HepG2 (cell line): ENCODE results near the gene ZCCHC3. TPM values are rescaled to one million over a fixed set of nuclear protein-coding genes. Genes with fewer than 3 reads are reported as not detected.

ENCODE experiments used
- DMTF1 ChIP-seq: sonication (generic); formaldehyde crosslinking; IDR thresholded peaks from 2 replicates; pipeline ENCODE4 v1.4.0; 2020; ENCODE audit warnings: mild to moderate bottlenecking, missing genetic modification reagents
- DR1 ChIP-seq: sonication (generic); formaldehyde crosslinking; IDR thresholded peaks from 2 replicates; pipeline ENCODE4 v1.8.0; 2021; ENCODE audit warnings: mild to moderate bottlenecking, missing genetic modification reagents, inconsistent platforms
- HMGXB4 ChIP-seq, 2 experiments: sonication (generic) in 1 of 2; formaldehyde crosslinking in 1 of 2; IDR thresholded peaks; 2 replicates each; pipeline versions ENCODE4 v1.4.0 to v1.6.1; 2018 to 2020; ENCODE audit warnings: missing genetic modification reagents in 2 of 2, borderline replicate concordance in 1 of 2, low read depth in 1 of 2, mild to moderate bottlenecking in 1 of 2, missing biosample characterization in 1 of 2
- KDM5A ChIP-seq: fragments of 200-600 bp; sonication (generic); IDR thresholded peaks from 2 replicates; pipeline ENCODE4 v1.7.0; 2018; ENCODE audit warnings: antibody characterized with exemption, mild to moderate bottlenecking, low read length, borderline replicate concordance
- MXD3 ChIP-seq: IDR thresholded peaks from 2 replicates; pipeline ENCODE4 v1.6.1; 2016; ENCODE audit warnings: mild to moderate bottlenecking, missing biosample characterization, missing genetic modification reagents
- SCMH1 ChIP-seq: sonication (generic); formaldehyde crosslinking; IDR thresholded peaks from 2 replicates; pipeline ENCODE4 v1.9.0; 2021; ENCODE audit warnings: missing genetic modification reagents, mild to moderate bottlenecking, borderline replicate concordance
- SNRNP70 ChIP-seq: fragments of 200-400 bp; formaldehyde crosslinking; IDR thresholded peaks from 2 replicates; pipeline ENCODE4 v1.6.1; 2017; ENCODE audit warnings: mild to moderate bottlenecking, low read depth, low read length, moderate library complexity
- SP5 ChIP-seq: IDR thresholded peaks from 2 replicates; pipeline ENCODE4 v1.6.1; 2016; ENCODE audit warnings: low read depth, borderline replicate concordance
- ZBTB25 ChIP-seq: IDR thresholded peaks from 2 replicates; pipeline ENCODE4 v1.6.1; 2018; ENCODE audit warnings: missing genetic modification reagents
- ZBTB39 ChIP-seq: sonication (generic); formaldehyde crosslinking; IDR thresholded peaks from 2 replicates; pipeline ENCODE4 v1.5.0; 2020; ENCODE audit warnings: missing genetic modification reagents
- ZNF557 ChIP-seq: sonication (generic); formaldehyde crosslinking; IDR thresholded peaks from 2 replicates; pipeline ENCODE4 v1.4.0; 2020; ENCODE audit warnings: missing genetic modification reagents
- polyA plus RNA-seq, 8 experiments: library from polyadenylated mRNA; depleted of rRNA in 3 of 8; stranded (reverse) in 7 of 8; unstranded in 1 of 8; fragments of >200 nt; fragmentation: Illumina TruSeq in 4 of 8; extraction: Trizol in 4 of 8; gene quantifications; 2 replicates each; pipeline versions ENCODE4 v1.2.1 to v1.2.3, GENCODE V29; 2011 to 2016; ENCODE audit warnings: low read depth in 4 of 8, missing spikeins in 1 of 8, mixed read lengths in 1 of 8; ENCODE audit not compliant: insufficient read depth in 1 of 8
- total RNA-seq, 5 experiments: library from RNA; depleted of rRNA; stranded (reverse); fragments of >200 nt; fragmentation: Illumina TruSeq; extraction: Trizol; gene quantifications; 2 replicates each; pipeline ENCODE4 v1.2.3, GENCODE V29; 2016; ENCODE audit warnings: low read depth in 1 of 5
- TF ChIP-seq, protein P1 (sequence below): sonication (generic); formaldehyde crosslinking; IDR thresholded peaks from 2 replicates; pipeline ENCODE4 v1.5.0; 2020; ENCODE audit warnings: missing genetic modification reagents
- TF ChIP-seq, protein P2 (sequence below): sonication (generic); formaldehyde crosslinking; IDR thresholded peaks from 2 replicates; pipeline ENCODE4 v1.8.0; 2022; ENCODE audit warnings: mild to moderate bottlenecking, missing genetic modification reagents
- TF ChIP-seq, protein P3 (sequence below): sonication (generic); formaldehyde crosslinking; IDR thresholded peaks from 2 replicates; pipeline ENCODE4 v1.8.1; 2023; ENCODE audit warnings: missing genetic modification reagents, inconsistent platforms, borderline replicate concordance

ZCCHC3 gene
- total and polyA plus RNA-seq, 2 of the 13 experiments (the other 11 are each of a cell fraction or from before 2014, with no cell fraction given), result 46.6 to 63.0 TPM

DNA sequence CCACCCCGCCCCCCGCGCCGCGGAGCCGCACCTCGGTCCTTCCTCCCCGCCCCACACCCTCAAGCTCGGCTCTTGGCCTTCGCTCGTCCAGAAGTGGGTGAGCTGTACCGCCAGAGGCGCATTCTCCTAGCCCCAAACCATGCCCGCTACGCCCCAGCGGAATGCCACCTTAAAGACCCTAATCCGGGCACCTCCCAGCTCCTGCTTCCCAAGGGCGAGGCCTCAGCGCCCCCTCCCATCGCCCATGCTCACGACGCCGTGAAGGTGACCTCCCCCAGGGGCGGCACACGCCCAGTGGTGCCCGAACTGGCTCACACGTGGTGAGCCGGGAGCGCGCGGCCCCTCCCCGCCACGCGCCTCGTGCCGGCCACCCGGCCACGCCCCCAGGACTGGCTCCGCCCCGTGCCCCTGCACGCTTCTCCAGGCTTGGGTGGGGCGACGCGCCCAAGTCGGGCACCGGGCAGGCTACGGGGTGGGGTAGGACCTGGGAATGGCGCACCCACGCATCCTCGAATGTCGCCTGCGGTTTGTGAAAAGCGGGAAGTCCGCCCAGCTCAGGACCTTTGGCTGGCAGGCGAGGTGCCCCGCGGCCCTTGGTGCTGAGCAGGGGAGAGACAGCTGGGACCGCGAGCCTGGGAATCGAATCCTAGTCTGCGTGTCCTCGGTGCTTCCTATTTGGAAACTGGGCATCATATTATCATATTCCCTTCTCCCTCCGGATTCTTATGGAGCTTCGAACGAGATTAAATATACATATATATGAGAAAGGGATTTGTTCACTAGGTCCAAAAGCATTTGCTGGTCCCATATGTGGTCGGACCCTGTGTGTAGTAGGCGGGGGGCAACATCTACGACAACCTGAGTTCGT lies 27.0 kb downstream of the ZCCHC3 start (continued):
- TF ChIP-seq ZBTB39, result peak; percentile 91
- peak; percentile 43; the same call in 1 of the 2 replicates for TF ChIP-seq KDM5A
- peak; percentile 91 for TF ChIP-seq ZBTB25 (CRISPR knock-in tag)
- peak; percentile 99 for TF ChIP-seq SP5 (CRISPR knock-in tag)
- TF ChIP-seq, protein P1, sequence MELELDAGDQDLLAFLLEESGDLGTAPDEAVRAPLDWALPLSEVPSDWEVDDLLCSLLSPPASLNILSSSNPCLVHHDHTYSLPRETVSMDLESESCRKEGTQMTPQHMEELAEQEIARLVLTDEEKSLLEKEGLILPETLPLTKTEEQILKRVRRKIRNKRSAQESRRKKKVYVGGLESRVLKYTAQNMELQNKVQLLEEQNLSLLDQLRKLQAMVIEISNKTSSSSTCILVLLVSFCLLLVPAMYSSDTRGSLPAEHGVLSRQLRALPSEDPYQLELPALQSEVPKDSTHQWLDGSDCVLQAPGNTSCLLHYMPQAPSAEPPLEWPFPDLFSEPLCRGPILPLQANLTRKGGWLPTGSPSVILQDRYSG (CRISPR knock-in tag), result peak; percentile 97
- no peak for TF ChIP-seq SNRNP70
- TF ChIP-seq, protein P2, sequence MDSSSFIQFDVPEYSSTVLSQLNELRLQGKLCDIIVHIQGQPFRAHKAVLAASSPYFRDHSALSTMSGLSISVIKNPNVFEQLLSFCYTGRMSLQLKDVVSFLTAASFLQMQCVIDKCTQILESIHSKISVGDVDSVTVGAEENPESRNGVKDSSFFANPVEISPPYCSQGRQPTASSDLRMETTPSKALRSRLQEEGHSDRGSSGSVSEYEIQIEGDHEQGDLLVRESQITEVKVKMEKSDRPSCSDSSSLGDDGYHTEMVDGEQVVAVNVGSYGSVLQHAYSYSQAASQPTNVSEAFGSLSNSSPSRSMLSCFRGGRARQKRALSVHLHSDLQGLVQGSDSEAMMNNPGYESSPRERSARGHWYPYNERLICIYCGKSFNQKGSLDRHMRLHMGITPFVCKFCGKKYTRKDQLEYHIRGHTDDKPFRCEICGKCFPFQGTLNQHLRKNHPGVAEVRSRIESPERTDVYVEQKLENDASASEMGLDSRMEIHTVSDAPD (CRISPR knock-in tag), result peak; percentile 95
- TF ChIP-seq HMGXB4 (CRISPR knock-in tag; IDR thresholded peaks at IDR 0.05; ENCODE audit: borderline replicate concordance in 1 of 2, low read depth in 1 of 2), result peak; percentile 92 to 93; a peak in 3 of 4 replicates
- TF ChIP-seq MXD3 (CRISPR knock-in tag), result peak; percentile 100
- TF ChIP-seq ZNF557 (CRISPR knock-in tag), result no peak; the same call in 1 of the 2 replicates
- no peak for TF ChIP-seq SCMH1 (CRISPR knock-in tag)
- peak; percentile 88; the same call in 1 of the 2 replicates for TF ChIP-seq DMTF1
- TF ChIP-seq, protein P3, sequence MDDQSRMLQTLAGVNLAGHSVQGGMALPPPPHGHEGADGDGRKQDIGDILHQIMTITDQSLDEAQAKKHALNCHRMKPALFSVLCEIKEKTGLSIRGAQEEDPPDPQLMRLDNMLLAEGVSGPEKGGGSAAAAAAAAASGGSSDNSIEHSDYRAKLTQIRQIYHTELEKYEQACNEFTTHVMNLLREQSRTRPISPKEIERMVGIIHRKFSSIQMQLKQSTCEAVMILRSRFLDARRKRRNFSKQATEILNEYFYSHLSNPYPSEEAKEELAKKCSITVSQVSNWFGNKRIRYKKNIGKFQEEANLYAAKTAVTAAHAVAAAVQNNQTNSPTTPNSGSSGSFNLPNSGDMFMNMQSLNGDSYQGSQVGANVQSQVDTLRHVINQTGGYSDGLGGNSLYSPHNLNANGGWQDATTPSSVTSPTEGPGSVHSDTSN (CRISPR knock-in tag), result peak; percentile 65; the same call in 1 of the 2 replicates
- TF ChIP-seq DR1, result peak; percentile 87
